Activated CD8-positive, alpha-beta memory T cell treated with anti-CD3 and anti-CD28 coated beads, Interleukin-2, amount 50 U/mL, for 1 hour (primary cell): ENCODE data around the gene NRP2.

Experiments used
- DNase-seq: peaks from one replicate; pipeline ENCODE4 v3.0.0-alpha.2; 2020; ENCODE audit errors: extremely low read depth

Gene NRP2

DNA sequence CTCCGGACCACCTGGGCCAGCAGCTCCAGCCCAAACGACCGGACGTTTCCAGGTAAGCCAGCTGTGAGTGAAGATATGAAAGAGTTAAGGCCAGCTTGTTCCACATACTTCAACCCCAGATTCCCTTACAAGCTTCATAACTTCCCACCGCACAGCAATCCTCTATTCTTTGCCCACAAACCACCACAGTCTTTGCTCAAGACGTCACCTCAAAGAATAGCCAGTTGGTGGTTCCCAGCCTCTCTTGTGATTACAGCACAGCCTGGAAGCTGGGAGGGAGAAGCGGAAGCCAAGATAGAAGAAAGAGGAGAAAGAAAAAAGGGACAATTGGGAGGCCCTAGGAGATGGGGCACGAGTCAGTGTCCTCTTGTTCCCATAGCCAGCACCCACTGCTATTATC lies 70.6 kb downstream of the NRP2 start:
- no peak for DNase-seq

GRCh38 chr2:205754285-205754923 lies 72.1 kb downstream of the NRP2 start:
- no peak for DNase-seq

DNA sequence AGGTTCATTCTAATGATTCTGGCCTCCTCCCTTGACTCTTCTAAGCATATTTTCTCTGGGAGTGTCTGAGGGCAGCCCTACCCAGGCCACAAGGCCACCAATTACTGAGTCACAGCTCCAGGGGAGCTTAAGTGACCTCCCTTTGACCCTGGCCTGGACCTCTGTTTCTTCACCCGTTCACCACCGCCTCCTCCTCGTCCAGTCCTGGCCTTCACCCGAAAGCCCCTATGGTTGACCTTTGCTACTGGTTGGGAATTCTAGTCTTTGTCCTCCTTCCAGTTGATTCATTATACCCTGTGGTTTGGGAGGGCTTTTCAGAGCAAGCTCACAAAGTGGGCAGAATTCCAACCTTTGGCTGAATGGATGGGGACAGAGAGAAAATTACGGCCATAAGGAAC lies 72.6 kb downstream of the NRP2 start:
- no peak for DNase-seq

DNA sequence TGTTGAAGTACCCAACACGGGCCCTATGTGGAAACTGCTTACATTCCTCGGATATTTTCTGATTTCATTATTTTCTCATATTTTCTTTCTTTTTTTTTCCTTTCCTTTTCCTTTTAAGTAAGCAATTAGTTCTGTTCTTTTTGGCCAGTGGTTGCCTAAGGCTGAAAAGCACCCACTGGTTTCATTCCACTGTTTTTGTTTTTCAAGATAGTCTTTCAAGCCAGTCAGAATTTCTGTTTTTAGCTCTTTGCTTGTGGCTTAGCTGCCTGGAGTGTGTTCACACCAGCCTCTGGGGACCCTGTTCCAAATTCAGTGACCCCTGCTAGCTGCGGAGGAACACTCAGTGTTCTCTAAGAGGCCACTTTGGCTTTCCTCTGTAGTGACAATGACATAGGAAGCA lies 73.6 kb downstream of the NRP2 start:
- no peak for DNase-seq

GRCh38 chr2:205757271-205757670 lies 75.0 kb downstream of the NRP2 start:
- DNase-seq: no peak

- DNase-seq: no peak
Measured at GRCh38 chr2:205758051-205758450, 75.8 kb downstream of the NRP2 start.

- DNase-seq: no peak
Measured at GRCh38 chr2:205758500-205758899, 76.2 kb downstream of the NRP2 start.

DNA sequence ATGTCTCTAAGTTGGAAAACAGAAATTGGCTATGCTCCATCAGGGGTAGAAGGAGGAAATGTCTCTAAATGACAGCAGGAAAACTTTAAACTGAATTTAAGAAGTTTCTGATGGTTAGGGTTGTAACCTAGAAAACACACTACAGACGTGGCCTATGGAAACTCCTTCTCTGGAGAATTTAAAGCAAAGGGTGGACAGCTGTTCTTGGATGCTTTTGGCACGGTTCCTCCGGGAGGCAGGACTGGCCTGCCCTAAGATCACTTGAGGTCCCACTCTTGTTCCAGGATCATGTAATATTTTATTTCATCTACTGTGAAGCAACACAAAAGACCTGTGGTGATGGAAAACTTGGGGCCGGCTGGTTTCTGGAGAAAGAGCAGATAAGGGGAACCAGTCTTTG lies 77.0 kb downstream of the NRP2 start:
- no peak for DNase-seq

- no peak for DNase-seq
Measured at GRCh38 chr2:205759732-205760131, 77.4 kb downstream of the NRP2 start.

DNA sequence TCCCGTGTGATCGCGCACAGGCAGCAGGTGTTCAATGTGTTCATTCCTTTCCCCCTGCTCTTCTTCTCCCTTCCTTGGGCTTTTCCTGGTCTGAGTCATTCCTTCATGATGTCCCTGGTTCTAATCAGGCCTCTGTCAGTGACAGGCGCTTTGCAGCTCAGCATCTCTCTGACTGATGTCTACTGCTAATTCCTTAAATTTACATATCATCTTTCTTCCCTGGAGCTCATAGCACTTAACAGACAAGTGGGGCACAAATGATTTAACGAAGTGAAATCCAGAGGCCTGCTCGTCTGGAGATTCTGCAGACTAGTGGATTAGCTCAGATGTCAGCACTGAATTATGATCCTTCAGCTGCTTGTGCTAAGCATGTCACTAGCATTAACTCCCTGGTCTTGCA lies 77.9 kb downstream of the NRP2 start:
- DNase-seq: no peak

DNA sequence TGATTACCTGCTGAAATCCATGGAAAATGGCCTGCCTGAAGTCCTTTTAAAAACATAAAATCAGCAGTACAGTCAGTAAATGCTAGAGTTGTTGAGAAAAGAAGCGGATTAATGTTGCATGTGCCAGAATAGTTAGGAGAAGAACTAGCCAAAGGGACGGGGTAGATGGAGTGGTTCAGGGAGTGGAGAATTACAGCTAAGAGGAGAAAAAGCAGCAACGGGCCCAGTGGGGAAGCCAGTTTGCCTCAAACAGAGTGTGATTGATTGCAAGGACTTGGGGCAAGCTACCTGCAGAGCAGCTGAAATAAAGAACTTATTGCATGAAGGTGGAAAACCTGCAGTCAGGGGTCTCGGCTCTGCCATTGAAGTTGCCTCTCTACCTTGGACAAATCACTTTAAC lies 79.1 kb downstream of the NRP2 start:
- DNase-seq: no peak

DNA sequence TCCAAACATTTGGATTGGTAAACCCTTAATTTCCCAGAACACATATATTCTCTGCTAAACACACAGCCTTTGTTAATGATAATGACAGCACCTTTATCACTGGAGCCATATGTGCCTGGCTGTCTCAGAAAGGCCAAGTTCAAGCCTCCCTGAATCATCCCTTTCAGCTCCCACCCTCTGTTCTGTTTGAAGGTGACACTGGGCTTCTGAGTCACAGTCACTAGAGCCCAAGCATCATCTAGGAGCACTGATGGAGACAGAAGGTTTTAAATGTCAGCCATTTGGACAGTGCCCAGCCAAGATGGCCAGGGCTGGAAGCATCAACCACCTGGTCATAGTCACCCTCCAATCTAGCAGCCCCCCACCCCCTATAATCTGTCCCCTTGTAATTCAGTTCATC lies 80.6 kb downstream of the NRP2 start:
- no peak for DNase-seq

DNA sequence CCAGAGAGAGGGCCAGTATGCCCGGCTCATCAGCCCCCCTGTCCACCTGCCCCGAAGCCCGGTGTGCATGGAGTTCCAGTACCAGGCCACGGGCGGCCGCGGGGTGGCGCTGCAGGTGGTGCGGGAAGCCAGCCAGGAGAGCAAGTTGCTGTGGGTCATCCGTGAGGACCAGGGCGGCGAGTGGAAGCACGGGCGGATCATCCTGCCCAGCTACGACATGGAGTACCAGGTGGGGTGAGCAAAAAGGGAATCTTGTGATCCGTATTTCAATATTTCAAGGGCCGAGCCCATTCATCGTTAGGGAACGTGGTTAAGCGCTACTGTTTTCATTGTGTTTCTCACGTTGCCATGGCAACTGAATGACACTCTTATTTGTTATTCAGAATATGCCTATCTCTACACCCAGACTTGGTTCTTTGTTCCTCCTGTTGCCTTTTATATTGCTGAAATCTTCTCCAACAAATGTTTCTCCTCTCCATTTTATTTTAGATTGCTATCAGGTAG lies 81.5 kb downstream of the NRP2 start:
- DNase-seq: no peak

- no peak for DNase-seq
Measured at GRCh38 chr2:205764270-205764746, 82.0 kb downstream of the NRP2 start.

DNA sequence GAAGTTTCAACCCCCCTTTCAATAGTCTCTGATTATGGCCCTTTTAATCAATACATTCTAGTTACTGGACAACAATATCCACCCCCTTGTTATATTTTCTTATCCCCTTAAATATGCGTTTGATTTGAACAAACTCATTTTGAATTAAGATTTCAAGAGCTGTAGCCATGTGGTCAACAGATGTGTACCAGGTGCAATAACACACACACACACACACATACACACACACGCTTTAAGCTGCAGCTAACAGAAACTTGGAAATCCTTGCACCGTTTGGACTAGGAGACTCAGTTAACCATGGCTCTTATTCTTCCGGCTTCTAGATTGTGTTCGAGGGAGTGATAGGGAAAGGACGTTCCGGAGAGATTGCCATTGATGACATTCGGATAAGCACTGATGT lies 82.8 kb downstream of the NRP2 start:
- DNase-seq: no peak

- DNase-seq: no peak
Measured at GRCh38 chr2:205766779-205767359, 84.6 kb downstream of the NRP2 start.

GRCh38 chr2:205767617-205768016 lies 85.3 kb downstream of the NRP2 start:
- no peak for DNase-seq

- DNase-seq: no peak
Measured at GRCh38 chr2:205768341-205768740, 86.0 kb downstream of the NRP2 start.

GRCh38 chr2:205768815-205769494 lies 86.7 kb downstream of the NRP2 start:
- DNase-seq: no peak

DNA sequence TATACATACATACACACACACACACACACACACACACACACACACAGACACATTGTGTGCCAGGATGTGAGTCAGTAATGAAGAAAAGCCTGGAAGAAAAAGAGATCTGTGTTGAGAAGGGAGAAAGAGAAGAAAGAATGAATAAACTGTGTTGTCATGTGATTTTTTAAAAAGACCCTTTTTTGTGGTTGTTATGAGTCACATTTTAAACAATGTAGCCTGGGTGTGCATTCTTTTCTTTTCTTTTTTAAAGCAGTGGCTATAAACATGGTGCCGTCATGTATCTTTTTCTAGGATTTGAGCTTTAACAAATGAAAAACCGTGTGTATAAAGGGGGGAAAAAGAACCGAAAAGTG lies 87.2 kb downstream of the NRP2 start:
- DNase-seq: no peak

GRCh38 chr2:205769879-205770278 lies 87.6 kb downstream of the NRP2 start:
- no peak for DNase-seq

GRCh38 chr2:205770577-205770976 lies 88.3 kb downstream of the NRP2 start:
- no peak for DNase-seq

GRCh38 chr2:205771031-205771430 lies 88.7 kb downstream of the NRP2 start:
- no peak for DNase-seq
